KG1 (cell line): Measurements from ENCODE around the gene OR2T35.
A peak's percentile ranks its signal among the peaks of the same experiment; 100 is the strongest.

ENCODE experiments used
- DNase-seq: peaks from one replicate; lab custom pipeline; 2025; lab: John Stamatoyannopoulos, UW

Gene OR2T35

DNA sequence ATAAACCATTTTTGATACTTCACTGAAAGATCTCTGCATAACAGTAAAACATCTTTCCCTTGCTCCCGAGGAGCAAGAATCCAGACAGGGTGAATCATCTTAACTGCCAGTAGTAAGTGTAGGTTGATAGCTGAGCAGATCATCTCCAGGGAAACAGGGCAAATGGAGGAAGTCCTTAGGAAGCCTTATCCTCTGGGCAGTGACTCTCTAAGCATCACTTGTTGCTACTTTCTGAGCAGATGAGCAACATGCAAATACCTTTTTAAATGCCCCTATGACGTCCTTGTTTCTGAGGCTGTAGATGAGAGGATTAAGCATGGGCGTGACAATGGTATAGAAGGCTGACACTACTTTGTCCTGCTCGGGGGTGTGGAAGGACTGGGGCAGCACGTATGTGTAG lies 19.1 kb downstream of the OR2T35 start:
- no peak for DNase-seq

DNA sequence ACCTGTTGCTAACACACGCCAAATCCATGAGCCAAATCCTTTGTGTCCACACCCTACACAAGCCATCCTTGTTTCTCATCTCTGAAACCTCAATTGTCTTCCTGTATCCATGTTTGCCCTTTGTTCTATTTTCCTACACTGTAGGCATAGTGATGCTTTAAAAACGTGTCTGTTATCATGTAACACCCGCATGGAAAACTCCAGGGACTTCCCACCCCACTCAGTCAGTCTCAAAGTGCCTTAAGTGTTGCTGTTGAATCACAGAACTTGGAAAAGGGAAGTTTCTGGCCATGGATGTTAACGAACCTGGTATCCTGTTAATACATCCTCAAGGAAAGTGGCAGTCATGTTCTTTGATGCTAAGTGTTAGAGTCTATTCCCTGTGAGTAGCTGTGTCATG lies 19.9 kb downstream of the OR2T35 start:
- DNase-seq, result no peak

- DNase-seq, result peak; percentile 2
Measured at GRCh38 chr1:248622570-248623001, 22.5 kb downstream of the OR2T35 start.

DNA sequence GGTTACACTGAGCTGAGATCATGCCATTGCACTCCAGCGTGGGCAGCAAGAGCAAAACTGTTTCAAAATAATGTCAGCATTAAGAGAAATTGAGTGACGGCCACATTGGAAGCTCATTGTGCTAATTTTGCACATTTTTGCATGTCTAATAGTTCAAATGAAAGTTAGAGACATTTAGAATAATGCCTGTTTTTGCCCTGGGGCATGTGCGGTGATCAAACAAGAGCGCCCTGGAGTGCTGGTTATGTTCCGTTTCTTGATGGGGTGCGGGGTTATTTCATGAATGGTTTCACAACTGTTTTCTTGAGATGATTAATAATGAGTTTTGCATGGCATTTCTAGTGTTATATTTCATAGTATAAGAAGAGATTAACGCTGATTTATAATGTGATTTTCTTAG lies 23.3 kb downstream of the OR2T35 start:
- DNase-seq, result no peak

GRCh38 chr1:248618878-248619277 lies 26.2 kb downstream of the OR2T35 start:
- no peak for DNase-seq

- no peak for DNase-seq
Measured at GRCh38 chr1:248618119-248618518, 27.0 kb downstream of the OR2T35 start.

- DNase-seq, result no peak
Measured at GRCh38 chr1:248613742-248614141, 31.3 kb downstream of the OR2T35 start.

GRCh38 chr1:248611883-248612414 lies 33.1 kb downstream of the OR2T35 start:
- DNase-seq, result no peak

DNA sequence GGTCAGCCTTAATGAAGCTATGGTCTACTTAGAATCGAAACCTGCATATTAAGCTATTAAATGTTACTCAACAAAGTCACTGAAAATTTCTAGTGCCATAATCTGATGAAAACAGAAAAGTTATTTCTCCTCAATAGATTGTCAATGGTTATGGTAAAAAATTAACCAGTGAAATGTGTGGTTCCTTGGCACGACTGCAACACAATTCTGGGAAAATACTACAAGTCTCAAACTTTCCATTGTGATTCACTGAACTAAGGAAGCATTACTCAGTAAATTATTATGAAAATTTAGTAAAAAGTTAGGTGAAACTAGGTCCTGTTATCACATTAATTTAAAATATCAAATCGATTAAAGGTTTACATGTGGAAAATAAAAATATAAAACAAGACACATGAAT lies 34.8 kb downstream of the OR2T35 start:
- DNase-seq, result no peak

GRCh38 chr1:248599396-248599795 lies 45.7 kb downstream of the OR2T35 start:
- DNase-seq, result no peak

DNA sequence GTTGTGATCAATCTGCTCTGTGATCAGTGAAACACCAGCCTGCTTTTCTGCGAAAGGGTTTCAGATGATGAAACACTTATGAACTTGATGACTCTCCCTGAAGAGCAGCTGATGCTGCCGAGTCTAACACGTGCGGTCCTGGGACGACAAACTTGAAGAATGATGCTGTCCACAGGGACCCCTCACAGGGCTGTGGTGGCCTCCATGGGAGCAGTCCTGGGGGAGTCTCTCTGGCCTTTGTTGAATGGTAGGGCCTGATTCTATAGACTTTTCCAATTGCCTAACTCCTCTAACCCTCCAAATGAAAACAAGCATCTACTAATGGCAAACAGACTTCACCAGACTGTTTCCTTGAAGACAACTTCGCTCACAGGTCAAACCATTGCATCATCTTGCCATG lies 47.5 kb downstream of the OR2T35 start, which contains the start of gene OR2T10:
Gene OR2T10 (minus strand): TSS at position 112 of the 400 bp plus-strand sequence. CDS start 3,932 bp downstream, outside the sequence.
- DNase-seq, result no peak

GRCh38 chr1:248596615-248597014 lies 48.5 kb downstream of the OR2T35 start:
- no peak for DNase-seq

GRCh38 chr1:248593226-248593625 lies 51.9 kb downstream of the OR2T35 start:
- no peak for DNase-seq

DNA sequence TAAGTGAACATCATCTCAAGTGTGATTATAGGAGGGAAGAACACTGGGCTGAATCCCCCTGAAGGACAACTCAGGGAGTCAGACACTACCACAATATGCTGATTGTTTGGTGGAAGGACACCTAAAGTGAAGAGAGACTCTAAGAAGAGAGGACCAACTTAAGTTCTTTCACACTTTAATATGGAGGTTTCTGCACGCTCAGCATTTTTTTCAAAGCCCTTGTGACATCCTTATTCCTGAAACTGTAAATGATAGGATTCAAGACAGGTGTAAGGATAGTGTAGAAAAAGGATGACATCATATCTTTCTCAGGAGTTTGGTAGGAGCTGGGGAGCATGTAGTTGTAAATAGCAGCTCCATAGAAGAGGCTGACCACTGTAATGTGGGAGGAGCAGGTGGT lies 52.4 kb downstream of the OR2T35 start:
- no peak for DNase-seq

GRCh38 chr1:248590055-248590454 lies 55.0 kb downstream of the OR2T35 start:
- no peak for DNase-seq

- DNase-seq, result no peak
Measured at GRCh38 chr1:248589334-248589733, 55.7 kb downstream of the OR2T35 start.
